HFF-Myc (cell line): ENCODE data around the gene MAP2K6.

ENCODE experiments used
- DNase-seq: peaks from one replicate; pipeline ENCODE4 v3.0.0-alpha.2; 2011; ENCODE audit warnings: low read depth; ENCODE audit errors: extremely low read depth
- H3K4me3 ChIP-seq: replicated peaks from 2 replicates; pipeline ENCODE4 v1.5.1; 2011; ENCODE audit warnings: low read depth, mild to moderate bottlenecking, control low read depth, low read length
- TF ChIP-seq, protein P1 (sequence below): IDR thresholded peaks from 2 replicates; pipeline ENCODE4 v1.5.1; 2012; ENCODE audit warnings: mild to moderate bottlenecking, low read depth, low read length, control low read depth; ENCODE audit errors: missing control alignments

The MAP2K6 gene

GRCh38 chr17:69524854-69525253 is 110.4 kb downstream of the MAP2K6 start:
- TF ChIP-seq, protein P1, sequence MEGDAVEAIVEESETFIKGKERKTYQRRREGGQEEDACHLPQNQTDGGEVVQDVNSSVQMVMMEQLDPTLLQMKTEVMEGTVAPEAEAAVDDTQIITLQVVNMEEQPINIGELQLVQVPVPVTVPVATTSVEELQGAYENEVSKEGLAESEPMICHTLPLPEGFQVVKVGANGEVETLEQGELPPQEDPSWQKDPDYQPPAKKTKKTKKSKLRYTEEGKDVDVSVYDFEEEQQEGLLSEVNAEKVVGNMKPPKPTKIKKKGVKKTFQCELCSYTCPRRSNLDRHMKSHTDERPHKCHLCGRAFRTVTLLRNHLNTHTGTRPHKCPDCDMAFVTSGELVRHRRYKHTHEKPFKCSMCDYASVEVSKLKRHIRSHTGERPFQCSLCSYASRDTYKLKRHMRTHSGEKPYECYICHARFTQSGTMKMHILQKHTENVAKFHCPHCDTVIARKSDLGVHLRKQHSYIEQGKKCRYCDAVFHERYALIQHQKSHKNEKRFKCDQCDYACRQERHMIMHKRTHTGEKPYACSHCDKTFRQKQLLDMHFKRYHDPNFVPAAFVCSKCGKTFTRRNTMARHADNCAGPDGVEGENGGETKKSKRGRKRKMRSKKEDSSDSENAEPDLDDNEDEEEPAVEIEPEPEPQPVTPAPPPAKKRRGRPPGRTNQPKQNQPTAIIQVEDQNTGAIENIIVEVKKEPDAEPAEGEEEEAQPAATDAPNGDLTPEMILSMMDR: no peak
- DNase-seq: no peak
- no peak overlapping the region for H3K4me3 ChIP-seq

DNA sequence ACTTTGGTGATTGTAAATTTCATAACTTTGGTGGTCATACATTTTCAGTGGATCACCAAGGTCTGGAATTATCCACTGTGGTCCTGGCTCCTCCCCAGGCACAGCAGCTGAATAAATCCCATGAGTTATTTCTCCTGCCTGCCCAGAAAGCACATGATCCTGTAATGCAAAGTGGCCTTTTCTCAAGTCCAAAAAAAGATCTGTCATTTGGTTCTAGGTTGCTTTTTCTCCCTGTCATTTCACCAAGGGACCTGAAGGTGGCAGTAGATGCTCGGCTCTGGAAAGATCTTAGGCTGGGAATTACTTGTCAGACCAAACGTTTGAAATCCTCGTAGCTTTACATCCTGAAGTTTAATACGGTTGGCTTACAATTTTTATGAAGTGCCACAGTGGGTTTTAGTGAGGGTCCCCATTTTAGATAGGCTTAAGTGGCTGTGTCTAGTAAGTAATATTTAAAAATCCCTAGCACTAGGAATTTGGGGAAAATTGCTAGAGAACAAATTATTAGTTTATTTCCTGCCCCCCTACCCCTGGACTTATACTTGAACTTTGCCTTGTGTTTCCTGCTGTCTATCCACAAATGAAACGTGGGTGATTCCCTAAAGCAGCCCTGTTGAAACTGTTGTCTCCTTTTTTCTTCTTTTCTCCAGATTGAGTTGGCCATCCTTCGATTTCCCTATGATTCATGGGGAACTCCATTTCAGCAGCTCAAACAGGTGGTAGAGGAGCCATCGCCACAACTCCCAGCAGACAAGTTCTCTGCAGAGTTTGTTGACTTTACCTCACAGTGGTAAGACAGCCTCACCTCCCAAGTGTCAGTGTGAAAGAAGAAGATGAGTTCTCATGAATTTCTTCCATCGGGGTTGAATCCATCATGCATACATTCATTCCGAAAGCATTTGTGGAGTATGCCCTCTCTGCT is 111.7 kb downstream of the MAP2K6 start:
- TF ChIP-seq, protein P1: peak; percentile 88
- H3K4me3 ChIP-seq: no peak overlapping the region
- peak; percentile 54 for DNase-seq

DNA sequence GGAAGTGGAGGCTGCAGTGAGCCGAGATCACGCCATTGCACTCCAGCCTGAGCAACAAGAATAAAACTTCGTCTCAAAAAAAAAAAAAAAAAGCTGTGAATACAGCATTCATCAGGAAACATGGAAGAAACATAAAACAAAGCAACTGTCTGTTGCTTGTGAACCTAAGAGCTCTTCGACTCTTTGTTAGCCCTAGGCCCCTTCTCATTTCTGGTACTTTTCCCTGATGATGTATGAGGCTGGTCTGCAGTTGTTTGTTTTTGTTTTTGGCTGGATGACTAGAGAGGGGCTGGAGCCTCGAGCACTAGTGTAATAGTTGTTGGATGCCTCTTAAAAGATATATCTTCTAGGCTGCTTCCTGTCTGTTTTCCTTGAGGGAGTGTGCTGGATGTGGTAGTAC is 113.5 kb downstream of the MAP2K6 start:
- DNase-seq: no peak
- TF ChIP-seq, protein P1: no peak
- no peak overlapping the region for H3K4me3 ChIP-seq

DNA sequence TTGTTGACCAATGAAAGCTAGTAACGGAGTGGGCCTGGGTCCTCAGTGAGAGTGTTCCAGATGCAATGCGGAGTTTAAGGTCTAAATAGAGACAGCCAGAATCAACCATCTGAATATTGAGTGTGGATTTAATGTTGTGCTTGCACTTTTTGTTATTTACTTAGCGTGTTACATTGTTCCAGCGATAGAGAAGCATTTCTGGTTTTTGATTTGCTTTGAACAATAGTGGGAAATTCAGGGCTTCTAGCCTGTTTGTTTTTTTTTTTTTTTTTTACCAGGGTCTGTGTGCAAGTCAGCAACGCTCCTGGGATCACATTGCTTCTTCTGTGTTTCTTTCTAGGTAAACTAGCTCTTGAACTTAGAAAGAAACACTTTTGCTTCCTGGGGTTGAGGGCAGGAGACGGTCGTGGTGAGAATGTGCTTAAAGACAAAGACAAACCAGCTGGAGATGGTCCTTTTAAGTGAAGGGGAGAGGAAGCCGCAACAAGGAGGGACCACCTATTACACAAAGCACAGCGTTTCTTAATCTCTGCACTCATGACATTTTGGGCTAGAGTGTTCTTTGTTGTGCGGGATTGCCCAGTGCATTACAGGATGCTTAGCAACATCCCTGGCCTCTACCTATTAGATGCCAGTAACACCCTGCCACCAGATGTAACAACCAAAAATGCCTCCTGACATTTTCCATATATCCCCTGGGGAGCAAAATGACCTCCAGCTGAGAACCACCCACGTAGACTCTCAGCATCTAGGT is 119.2 kb downstream of the MAP2K6 start:
- TF ChIP-seq, protein P1: no peak
- DNase-seq: no peak
- no peak overlapping the region for H3K4me3 ChIP-seq

DNA sequence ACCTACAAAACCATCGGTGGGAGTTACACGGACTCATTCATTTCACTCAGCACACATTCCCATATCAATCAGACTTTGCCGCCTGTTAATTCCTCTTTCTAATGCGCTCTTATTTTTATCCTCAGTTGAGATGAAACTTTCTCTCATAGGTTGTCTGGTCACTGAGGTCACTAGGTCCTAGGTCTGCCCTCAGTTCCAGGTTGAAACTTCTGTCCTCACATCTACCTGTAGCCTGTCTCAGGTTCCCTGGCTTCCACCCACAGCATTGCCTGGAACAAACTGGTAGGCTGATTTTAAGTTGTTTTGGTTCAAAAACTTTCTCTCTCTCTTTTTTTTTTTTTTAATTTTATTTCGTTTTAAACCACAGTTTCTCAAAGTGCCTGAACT is 119.7 kb downstream of the MAP2K6 start:
- TF ChIP-seq, protein P1: no peak
- DNase-seq: no peak
- no peak overlapping the region for H3K4me3 ChIP-seq

DNA sequence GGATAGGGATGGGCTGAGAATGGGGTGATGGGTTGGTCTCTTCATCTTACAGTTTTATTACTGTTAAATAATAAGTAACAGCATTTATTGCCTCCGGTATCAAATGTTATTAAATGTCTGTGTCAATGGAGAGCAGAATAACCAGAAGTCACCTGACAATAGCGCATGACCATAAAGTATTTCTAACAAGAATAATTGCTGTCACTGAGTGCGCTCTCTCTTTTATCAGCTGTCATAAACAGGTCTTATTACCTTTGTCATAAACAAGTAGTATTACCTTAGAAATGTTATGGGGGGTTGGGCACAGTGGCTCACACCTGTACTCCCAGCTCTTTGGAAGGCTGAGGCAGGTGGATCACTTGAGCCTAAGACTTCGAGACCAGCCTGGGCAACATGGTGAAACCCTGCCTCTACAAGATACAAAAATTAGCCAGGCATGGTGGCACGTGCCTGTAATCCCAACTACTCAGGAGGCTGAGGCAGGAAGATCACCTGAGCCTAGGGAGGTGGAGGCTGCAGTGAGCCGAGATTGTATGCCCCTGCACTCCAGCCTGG is 120.6 kb downstream of the MAP2K6 start:
- TF ChIP-seq, protein P1: no peak
- no peak for DNase-seq

More for the DNA sequence above, 120.6 kb downstream of the MAP2K6 start:
- no peak overlapping the region for H3K4me3 ChIP-seq
